HG02840 (cell line): ENCODE results near the gene FIBCD1.

Experiments
- ATAC-seq: cut with Tn5 transposase; IDR thresholded peaks from one replicate; pipeline ENCODE4 v1.9.1; 2021; ENCODE audit warnings: mild to moderate bottlenecking, moderate library complexity, moderate number of reproducible peaks; ENCODE audit not compliant: unreplicated experiment, low FRiP score

The FIBCD1 gene

GRCh38 chr9:130885484-130886375 is 53.3 kb downstream of the FIBCD1 start:
- ATAC-seq = no peak

GRCh38 chr9:130884542-130885483 is 54.2 kb downstream of the FIBCD1 start:
- no peak for ATAC-seq

- ATAC-seq = no peak
These were observed 54.9 kb downstream of the FIBCD1 start for GRCh38 chr9:130884111-130884531.

GRCh38 chr9:130883479-130883878 is 55.6 kb downstream of the FIBCD1 start:
- ATAC-seq = no peak

GRCh38 chr9:130882696-130883225 is 56.3 kb downstream of the FIBCD1 start:
- no peak for ATAC-seq

GRCh38 chr9:130881516-130881915 is 57.5 kb downstream of the FIBCD1 start:
- ATAC-seq = no peak

GRCh38 chr9:130880599-130881220 is 58.3 kb downstream of the FIBCD1 start:
- ATAC-seq = no peak

GRCh38 chr9:130879863-130880411 is 59.1 kb downstream of the FIBCD1 start:
- no peak for ATAC-seq

GRCh38 chr9:130878295-130878694 is 60.8 kb downstream of the FIBCD1 start:
- no peak for ATAC-seq

GRCh38 chr9:130877300-130877699 is 61.7 kb downstream of the FIBCD1 start:
- no peak for ATAC-seq

- no peak for ATAC-seq
These were observed 64.3 kb downstream of the FIBCD1 start for GRCh38 chr9:130874783-130875182.

GRCh38 chr9:130873966-130874365 is 65.1 kb downstream of the FIBCD1 start:
- no peak for ATAC-seq

GRCh38 chr9:130872912-130873503 is 66.0 kb downstream of the FIBCD1 start:
- no peak for ATAC-seq

- ATAC-seq = no peak
These were observed 66.5 kb downstream of the FIBCD1 start for GRCh38 chr9:130872508-130872907.

GRCh38 chr9:130872093-130872492 is 67.0 kb downstream of the FIBCD1 start:
- no peak for ATAC-seq

GRCh38 chr9:130871395-130872062 is 67.5 kb downstream of the FIBCD1 start:
- ATAC-seq = no peak

GRCh38 chr9:130870491-130871381 is 68.3 kb downstream of the FIBCD1 start:
- ATAC-seq = peak; percentile 46

- ATAC-seq = no peak
These were observed 69.8 kb downstream of the FIBCD1 start for GRCh38 chr9:130869250-130869649.
